ENCODE measurements around the gene VAMP2.
A peak's percentile ranks its signal among the peaks of the same experiment; 100 is the strongest.

The VAMP2 gene

GRCh38 chr17:8166731-8167130, 4.0 kb upstream of the VAMP2 start:
- no peak for DNase-seq (ENCODE audit: low read depth, low spot score)
- ChIA-PET POLR2A (no interaction called here), CTCF (interaction anchor here (0.6 to 2.6 kb wide), 3 partner anchors 8 to 109 kb away, joined by 3 to 13 read pairs (median 3); no protein-coding TSS in a partner anchor)
- TF ChIP-seq, protein P1, sequence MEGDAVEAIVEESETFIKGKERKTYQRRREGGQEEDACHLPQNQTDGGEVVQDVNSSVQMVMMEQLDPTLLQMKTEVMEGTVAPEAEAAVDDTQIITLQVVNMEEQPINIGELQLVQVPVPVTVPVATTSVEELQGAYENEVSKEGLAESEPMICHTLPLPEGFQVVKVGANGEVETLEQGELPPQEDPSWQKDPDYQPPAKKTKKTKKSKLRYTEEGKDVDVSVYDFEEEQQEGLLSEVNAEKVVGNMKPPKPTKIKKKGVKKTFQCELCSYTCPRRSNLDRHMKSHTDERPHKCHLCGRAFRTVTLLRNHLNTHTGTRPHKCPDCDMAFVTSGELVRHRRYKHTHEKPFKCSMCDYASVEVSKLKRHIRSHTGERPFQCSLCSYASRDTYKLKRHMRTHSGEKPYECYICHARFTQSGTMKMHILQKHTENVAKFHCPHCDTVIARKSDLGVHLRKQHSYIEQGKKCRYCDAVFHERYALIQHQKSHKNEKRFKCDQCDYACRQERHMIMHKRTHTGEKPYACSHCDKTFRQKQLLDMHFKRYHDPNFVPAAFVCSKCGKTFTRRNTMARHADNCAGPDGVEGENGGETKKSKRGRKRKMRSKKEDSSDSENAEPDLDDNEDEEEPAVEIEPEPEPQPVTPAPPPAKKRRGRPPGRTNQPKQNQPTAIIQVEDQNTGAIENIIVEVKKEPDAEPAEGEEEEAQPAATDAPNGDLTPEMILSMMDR (IDR thresholded peaks at IDR 0.05; ENCODE audit: insufficient read depth, low read length, missing control alignments) = no peak
- H3K4me3 ChIP-seq (ENCODE audit: low read depth, low read length) = no peak overlapping the region

- TF ChIP-seq, protein P1 (IDR thresholded peaks at IDR 0.05; ENCODE audit: insufficient read depth, low read length, missing control alignments) = no peak
- ChIA-PET CTCF (interaction anchor here (1.0 to 1.8 kb wide), 3 partner anchors 44 to 72 kb away, joined by 3 to 6 read pairs (median 3); partner anchors contain the start of gene ALOXE3), POLR2A (interaction anchor here (0.6 to 2.5 kb wide), 2 partner anchors 9 to 621 kb away, joined by 3 to 14 read pairs; no protein-coding TSS in a partner anchor)
- H3K4me3 ChIP-seq (ENCODE audit: low read depth, low read length) = no peak overlapping the region
- DNase-seq (ENCODE audit: low read depth, low spot score) = no peak
Observed at GRCh38 chr17:8164815-8165131, 2.0 kb upstream of the VAMP2 start.

GRCh38 chr17:8163978-8164814, 1.4 kb upstream of the VAMP2 start:
- no peak for DNase-seq (ENCODE audit: low read depth, low spot score)
- ChIA-PET CTCF (interaction anchor here (0.9 to 8.6 kb wide), 5 partner anchors 41 to 104 kb away, joined by 3 to 41 read pairs (median 3); partner anchors contain the start of genes ALOXE3 and HES7), POLR2A (interaction anchor here (0.6 to 2.5 kb wide), 2 partner anchors 9 to 622 kb away, joined by 3 to 14 read pairs; no protein-coding TSS in a partner anchor)
- TF ChIP-seq, protein P1 (IDR thresholded peaks at IDR 0.05; ENCODE audit: insufficient read depth, low read length, missing control alignments) = no peak
- H3K4me3 ChIP-seq (ENCODE audit: low read depth, low read length) = no peak overlapping the region; the same call in 1 of the 2 replicates

DNA sequence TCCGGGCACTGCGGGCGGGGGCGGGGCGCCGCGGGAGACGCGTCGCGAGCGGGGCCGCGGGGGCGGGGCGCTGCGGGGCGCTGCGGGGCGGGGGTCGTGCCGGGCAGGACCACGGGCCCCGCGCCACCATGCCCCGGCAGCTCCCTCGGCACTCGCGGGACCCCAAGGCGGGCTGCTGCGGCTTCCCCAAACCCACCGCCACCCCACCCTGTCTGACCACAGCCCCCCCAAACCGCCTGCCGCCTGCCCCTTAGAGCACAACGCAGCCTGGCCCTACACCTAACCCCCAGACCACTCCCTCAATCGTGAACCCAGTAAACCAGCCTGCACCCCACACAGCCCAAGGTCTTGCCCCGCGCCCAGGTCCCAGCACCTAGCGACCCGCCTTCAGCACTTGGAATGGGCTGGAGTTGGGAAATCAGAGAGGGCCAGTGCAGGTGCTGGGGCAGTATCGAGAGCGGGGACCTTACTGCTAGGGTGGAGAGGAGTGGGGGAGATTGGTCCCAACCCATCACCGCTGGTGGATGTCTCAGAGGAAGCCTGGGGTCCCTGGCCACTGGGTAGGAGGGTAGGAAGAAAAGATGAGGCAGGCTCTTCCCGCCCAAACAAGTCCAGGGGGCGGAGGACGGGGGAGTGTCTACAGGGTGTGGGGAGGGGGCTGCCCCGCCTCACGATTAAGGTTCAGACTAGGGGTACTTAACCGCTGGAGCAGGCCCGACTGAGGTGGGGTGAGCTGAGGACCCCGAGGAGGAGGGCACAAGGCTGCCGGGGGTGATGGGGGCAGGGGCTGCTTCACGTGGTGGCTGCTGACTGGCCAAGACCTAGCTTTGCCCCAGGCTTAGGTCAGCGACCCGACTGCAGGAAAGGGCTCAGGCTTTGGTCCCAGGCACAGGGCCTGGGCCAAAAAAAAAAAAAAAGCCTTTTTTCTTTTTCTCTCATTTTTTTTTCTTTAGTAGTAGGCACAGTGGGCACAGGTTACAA, 539 bp upstream of the VAMP2 start:
- no peak for DNase-seq (ENCODE audit: low read depth, low spot score)
- POLR2A ChIA-PET = interaction anchor here (2.5 kb wide), 1 partner anchor 10 kb away, joined by 14 read pairs; no protein-coding TSS in a partner anchor
- H3K4me3 ChIP-seq (ENCODE audit: low read depth, low read length) = peak overlapping the region; percentile 92
- CTCF ChIA-PET = interaction anchor here (0.9 to 8.6 kb wide), 7 partner anchors 32 to 103 kb away, joined by 3 to 41 read pairs (median 3); partner anchors contain the start of genes ALOXE3 and HES7
- TF ChIP-seq, protein P1 (IDR thresholded peaks at IDR 0.05; ENCODE audit: insufficient read depth, low read length, missing control alignments) = no peak

DNA sequence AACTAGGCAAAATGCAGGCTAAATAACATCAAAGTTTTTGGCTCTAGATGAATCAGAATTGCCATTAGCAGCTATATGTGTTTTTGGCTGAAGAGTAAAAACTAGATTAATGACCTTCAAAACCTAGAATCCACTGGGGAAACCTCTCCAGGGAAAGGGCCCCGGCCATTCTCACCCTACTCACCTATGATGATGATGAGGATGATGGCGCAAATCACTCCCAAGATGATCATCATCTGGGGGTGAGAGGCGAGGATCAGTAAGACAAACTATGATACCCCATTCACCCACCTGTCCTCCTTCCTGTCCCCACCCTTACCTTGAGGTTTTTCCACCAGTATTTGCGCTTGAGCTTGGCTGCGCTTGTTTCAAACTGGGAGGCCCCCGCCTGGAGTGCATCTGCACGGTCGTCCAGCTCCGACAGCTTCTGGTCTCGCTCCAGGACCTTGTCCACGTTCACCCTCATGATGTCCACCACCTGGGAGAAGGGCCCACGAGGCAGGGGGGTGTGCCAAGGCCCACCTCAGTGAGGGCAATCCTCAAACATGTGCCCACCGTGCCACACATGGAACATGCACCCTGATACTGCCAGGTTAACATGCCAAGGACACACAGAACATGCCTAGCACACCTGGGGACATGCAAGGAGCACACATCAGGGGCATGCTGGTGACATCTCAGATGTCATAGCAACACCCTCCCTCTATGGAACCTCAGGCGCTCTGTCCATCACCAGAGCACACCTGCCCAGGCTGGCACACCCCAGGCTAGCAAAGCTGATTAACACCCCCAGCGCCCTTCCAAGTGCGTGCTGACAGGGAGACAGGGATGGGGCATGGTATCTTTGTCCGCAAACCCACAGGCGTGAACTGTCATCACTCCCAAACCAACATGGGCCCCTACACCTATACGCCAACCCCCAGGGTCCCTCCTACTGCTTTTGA, 1.2 kb downstream of the VAMP2 start:
- ChIA-PET POLR2A (interaction anchor here (1.3 kb wide), 1 partner anchor 12 kb away, joined by 5 read pairs; no protein-coding TSS in a partner anchor), CTCF (interaction anchor here (0.7 to 8.6 kb wide), 12 partner anchors 15 to 101 kb away, joined by 3 to 41 read pairs (median 7); partner anchors contain the start of genes ALOXE3 and HES7)
- H3K4me3 ChIP-seq (ENCODE audit: low read depth, low read length) = peak overlapping the region; percentile 92
- TF ChIP-seq, protein P1 (IDR thresholded peaks at IDR 0.05; ENCODE audit: insufficient read depth, low read length, missing control alignments) = no peak
- DNase-seq (ENCODE audit: low read depth, low spot score) = no peak

Data from AG04449 (cell line).